Measurements from ENCODE around the gene MAD1L1.
"Not testable (repeated sequence)": the region's sequence is repeated elsewhere in the genome, so short reads cannot be mapped to it uniquely, and the experiment has no call there.

MAD1L1 gene

GRCh38 chr7:2066251-2066919 is 166.4 kb downstream of the MAD1L1 start:
- DNase-seq (ENCODE audit: low spot score): no peak

- DNase-seq (ENCODE audit: low spot score): no peak
These were observed 167.2 kb downstream of the MAD1L1 start for GRCh38 chr7:2065528-2065927.

GRCh38 chr7:2063563-2064260 is 169.0 kb downstream of the MAD1L1 start:
- DNase-seq (ENCODE audit: low spot score): peak; percentile 77

- DNase-seq (ENCODE audit: low spot score): no peak
These were observed 170.1 kb downstream of the MAD1L1 start for GRCh38 chr7:2062648-2063047.

GRCh38 chr7:2060701-2061100 is 172.0 kb downstream of the MAD1L1 start:
- DNase-seq (ENCODE audit: low spot score): no peak

GRCh38 chr7:2059964-2060700 is 172.6 kb downstream of the MAD1L1 start:
- no peak for DNase-seq (ENCODE audit: low spot score)

- DNase-seq (ENCODE audit: low spot score): not testable (repeated sequence)
These were observed 174.5 kb downstream of the MAD1L1 start for GRCh38 chr7:2058246-2058645.

GRCh38 chr7:2055956-2056355 is 176.8 kb downstream of the MAD1L1 start:
- DNase-seq (ENCODE audit: low spot score): no peak

GRCh38 chr7:2054927-2055326 is 177.8 kb downstream of the MAD1L1 start:
- no peak for DNase-seq (ENCODE audit: low spot score)

- no peak for DNase-seq (ENCODE audit: low spot score)
These were observed 179.3 kb downstream of the MAD1L1 start for GRCh38 chr7:2053395-2053794.

- DNase-seq (ENCODE audit: low spot score): no peak
These were observed 180.1 kb downstream of the MAD1L1 start for GRCh38 chr7:2052657-2053048.

- DNase-seq (ENCODE audit: low spot score): no peak
These were observed 180.8 kb downstream of the MAD1L1 start for GRCh38 chr7:2051707-2052656.

GRCh38 chr7:2050511-2050866 is 182.3 kb downstream of the MAD1L1 start:
- DNase-seq (ENCODE audit: low spot score): no peak

- DNase-seq (ENCODE audit: low spot score): no peak
These were observed 182.8 kb downstream of the MAD1L1 start for GRCh38 chr7:2049782-2050510.

- DNase-seq (ENCODE audit: low spot score): no peak
These were observed 183.5 kb downstream of the MAD1L1 start for GRCh38 chr7:2049111-2049781.

- DNase-seq (ENCODE audit: low spot score): no peak
These were observed 184.2 kb downstream of the MAD1L1 start for GRCh38 chr7:2048531-2048930.

- no peak for DNase-seq (ENCODE audit: low spot score)
These were observed 184.7 kb downstream of the MAD1L1 start for GRCh38 chr7:2048006-2048405.

- DNase-seq (ENCODE audit: low spot score): no peak
These were observed 185.9 kb downstream of the MAD1L1 start for GRCh38 chr7:2046581-2047565.

- no peak for DNase-seq (ENCODE audit: low spot score)
These were observed 187.0 kb downstream of the MAD1L1 start for GRCh38 chr7:2045559-2046405.
